Muscle layer of colon (tissue), 2 donors: ENCODE measurements around the gene GNAT2.

Source experiments
- H3K27ac ChIP-seq: one replicate; pipeline ENCODE4 v1.7.0; 2013; ENCODE audit warnings: low read depth, mild to moderate bottlenecking, low read length, moderate library complexity
- H3K27me3 ChIP-seq, 2 donors: one replicate each; pipeline ENCODE4 v1.7.0; 2013; ENCODE audit warnings: low read length in 2 of 2, mild to moderate bottlenecking in 2 of 2; ENCODE audit not compliant: insufficient read depth in 2 of 2, control insufficient read depth in 1 of 2
- H3K36me3 ChIP-seq: one replicate; pipeline ENCODE4 v1.7.0; 2013; ENCODE audit warnings: mild to moderate bottlenecking, low read length; ENCODE audit not compliant: insufficient read depth
- H3K4me1 ChIP-seq: one replicate; pipeline ENCODE4 v1.7.0; 2013; ENCODE audit warnings: mild to moderate bottlenecking, low read length; ENCODE audit not compliant: insufficient read depth
- H3K4me3 ChIP-seq, 2 donors: one replicate each; pipeline ENCODE4 v1.7.0; 2013; ENCODE audit warnings: low read length in 2 of 2, low read depth in 1 of 2, mild to moderate bottlenecking in 1 of 2, moderate library complexity in 1 of 2
- H3K9ac ChIP-seq: one replicate; pipeline ENCODE4 v1.7.0; 2013; ENCODE audit warnings: low read length
- H3K9me3 ChIP-seq: one replicate; pipeline ENCODE4 v1.7.0; 2013; ENCODE audit warnings: mild to moderate bottlenecking, low read length
- donor health status: abdominal sarcoma.
- donor health status: Adenocarcinoma of cecum.

Gene GNAT2

DNA sequence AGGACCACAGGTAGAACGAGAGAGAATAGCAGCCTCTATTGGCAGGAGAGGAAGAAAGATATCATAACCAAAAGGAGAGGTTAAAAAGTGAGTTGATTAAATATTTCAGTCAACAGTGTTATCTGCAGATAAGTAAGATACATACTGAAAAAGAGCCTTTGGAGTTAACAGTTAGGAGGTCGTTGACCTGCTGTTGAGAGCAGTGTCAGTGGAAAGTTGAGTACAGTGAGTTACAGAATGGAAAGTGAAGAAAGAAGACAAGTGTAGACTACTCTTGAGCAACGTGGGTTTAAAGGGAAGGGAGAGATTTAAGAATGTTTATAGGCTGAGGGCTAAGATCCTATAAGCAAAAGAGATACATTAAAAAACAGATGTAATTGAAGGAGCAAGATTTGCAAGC is 30.2 kb downstream of the GNAT2 start:
- no peaks in the 10 kb centered on the region for H3K4me1 ChIP-seq
- H3K9ac ChIP-seq, result no peak overlapping the region
- peaks cover 50% of the 10 kb centered on the region for H3K36me3 ChIP-seq
- H3K27me3 ChIP-seq, result no peaks in the 10 kb centered on the region
- H3K27ac ChIP-seq, result no peak overlapping the region
- no peaks in the 10 kb centered on the region for H3K9me3 ChIP-seq
- no peak overlapping the region for H3K4me3 ChIP-seq

DNA sequence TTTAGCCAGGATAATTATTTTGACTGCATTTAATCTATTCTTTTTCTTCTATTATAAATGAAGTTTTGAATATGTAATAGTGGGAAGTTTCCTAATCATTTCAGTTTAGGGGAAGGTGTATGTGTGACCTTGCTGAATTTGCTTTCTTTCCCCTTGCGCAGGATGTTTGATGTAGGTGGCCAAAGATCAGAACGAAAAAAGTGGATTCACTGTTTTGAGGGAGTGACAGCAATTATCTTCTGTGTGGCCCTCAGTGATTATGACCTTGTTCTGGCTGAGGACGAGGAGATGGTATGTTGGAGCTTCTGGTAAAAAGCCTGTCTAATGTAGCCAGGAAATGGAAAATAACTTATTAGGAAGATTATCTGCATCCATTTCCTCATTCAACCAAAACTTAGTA is 33.4 kb downstream of the GNAT2 start:
- H3K9ac ChIP-seq, result no peak overlapping the region

DNA sequence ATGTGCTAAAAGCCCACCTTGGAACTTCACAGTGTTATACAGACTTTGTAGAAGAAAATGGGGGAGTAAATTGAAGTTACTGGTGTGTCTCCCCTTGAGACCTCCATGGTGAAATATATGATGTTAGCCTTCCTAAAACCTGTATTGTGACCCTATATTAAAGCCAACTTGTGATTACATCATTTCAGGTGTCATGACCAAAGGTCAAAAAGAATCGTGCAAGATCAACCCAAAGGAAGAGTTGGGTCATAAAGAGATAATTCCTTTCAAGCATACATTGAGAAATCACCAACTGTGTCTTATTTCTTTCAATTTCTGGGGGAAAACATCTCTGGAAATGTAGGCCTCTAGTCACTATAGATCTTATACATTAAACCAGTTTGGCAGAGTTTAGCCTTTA is 34.6 kb downstream of the GNAT2 start:
- Histone ChIP-seq H3K36me3 (peaks cover 50% of the 10 kb centered on the region), H3K27ac (no peak overlapping the region), H3K9ac (no peak overlapping the region), H3K9me3 (no peaks in the 10 kb centered on the region), H3K4me3 (no peak overlapping the region), H3K27me3 (no peaks in the 10 kb centered on the region), H3K4me1 (no peaks in the 10 kb centered on the region)

More for the DNA sequence above, 33.4 kb downstream of the GNAT2 start:
- Histone ChIP-seq H3K4me1 (no peaks in the 10 kb centered on the region), H3K4me3 (no peak overlapping the region), H3K9me3 (no peaks in the 10 kb centered on the region), H3K27me3 (no peaks in the 10 kb centered on the region), H3K27ac (no peak overlapping the region), H3K36me3 (peaks cover 43% of the 10 kb centered on the region)

DNA sequence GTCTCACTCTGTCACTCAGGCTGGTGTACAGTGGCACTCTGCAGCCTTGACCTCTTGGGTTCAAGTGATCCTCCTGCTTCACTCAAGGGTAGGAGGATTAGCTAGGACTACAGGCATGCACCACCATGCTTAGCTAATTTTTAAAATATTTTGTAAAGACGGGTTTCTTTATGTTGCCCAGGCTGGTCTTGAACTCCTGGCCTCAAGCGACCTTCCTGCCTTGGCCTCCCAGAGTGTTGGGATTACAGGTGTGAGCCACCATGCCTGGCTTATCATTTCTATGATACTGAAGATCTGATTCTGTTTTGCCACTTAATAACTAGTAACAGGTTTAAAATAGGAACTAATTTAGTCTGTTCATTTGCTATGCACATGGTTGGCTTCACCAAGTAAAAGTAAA is 37.4 kb downstream of the GNAT2 start:
- H3K27me3 ChIP-seq, result no peaks in the 10 kb centered on the region
- H3K27ac ChIP-seq, result no peak overlapping the region
- H3K9me3 ChIP-seq, result no peaks in the 10 kb centered on the region
- H3K36me3 ChIP-seq, result peaks cover 36% of the 10 kb centered on the region
- H3K9ac ChIP-seq, result no peak overlapping the region
- peaks cover 13% of the 10 kb centered on the region for H3K4me1 ChIP-seq
- no peak overlapping the region for H3K4me3 ChIP-seq

DNA sequence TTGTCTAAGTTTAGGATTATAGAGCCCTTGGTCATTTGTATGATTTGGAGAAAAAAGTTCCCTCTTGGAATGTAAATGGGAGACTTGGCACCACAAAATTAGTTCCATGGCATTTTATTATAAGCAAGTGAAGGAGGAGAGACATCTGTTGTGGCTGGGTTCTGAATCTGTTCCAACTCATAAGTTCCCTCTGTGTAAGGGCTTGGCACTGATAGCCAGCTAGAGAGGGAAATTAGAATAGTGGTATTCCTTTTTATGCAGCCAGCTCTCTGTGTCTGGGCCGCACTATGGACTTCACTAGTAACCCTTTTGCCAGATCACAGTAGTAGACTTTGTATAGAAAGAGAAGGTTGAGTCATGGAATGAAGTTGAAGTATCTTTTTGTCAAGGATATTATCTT is 39.9 kb downstream of the GNAT2 start:
- Histone ChIP-seq H3K9me3 (no peaks in the 10 kb centered on the region), H3K4me1 (peaks cover 13% of the 10 kb centered on the region), H3K36me3 (peaks cover 20% of the 10 kb centered on the region), H3K27me3 (no peaks in the 10 kb centered on the region), H3K9ac (no peak overlapping the region), H3K27ac (no peak overlapping the region), H3K4me3 (no peak overlapping the region)

DNA sequence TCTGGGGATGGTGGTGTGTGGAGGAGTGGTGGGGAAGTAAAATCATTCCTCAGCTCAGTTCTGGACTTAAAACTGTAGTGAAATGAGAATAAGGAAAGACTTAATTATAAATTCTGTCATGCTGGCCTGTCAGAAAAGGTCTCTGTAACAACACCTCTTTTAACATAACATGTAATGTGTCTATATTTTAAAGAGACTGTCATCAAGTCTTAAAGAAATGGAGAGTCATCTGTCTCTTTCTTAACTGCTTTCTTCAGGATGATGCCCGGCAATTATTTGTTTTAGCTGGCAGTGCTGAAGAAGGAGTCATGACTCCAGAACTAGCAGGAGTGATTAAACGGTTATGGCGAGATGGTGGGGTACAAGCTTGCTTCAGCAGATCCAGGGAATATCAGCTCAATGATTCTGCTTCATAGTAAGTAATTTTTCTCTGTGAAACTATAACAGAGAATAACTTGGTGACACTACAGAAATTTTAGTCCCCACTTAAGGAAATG is 40.4 kb downstream of the GNAT2 start:
- Histone ChIP-seq H3K4me3 (no peak overlapping the region), H3K9ac (no peak overlapping the region), H3K9me3 (no peaks in the 10 kb centered on the region), H3K27ac (no peak overlapping the region), H3K4me1 (peaks cover 13% of the 10 kb centered on the region), H3K36me3 (peaks cover 18% of the 10 kb centered on the region), H3K27me3 (no peaks in the 10 kb centered on the region)

DNA sequence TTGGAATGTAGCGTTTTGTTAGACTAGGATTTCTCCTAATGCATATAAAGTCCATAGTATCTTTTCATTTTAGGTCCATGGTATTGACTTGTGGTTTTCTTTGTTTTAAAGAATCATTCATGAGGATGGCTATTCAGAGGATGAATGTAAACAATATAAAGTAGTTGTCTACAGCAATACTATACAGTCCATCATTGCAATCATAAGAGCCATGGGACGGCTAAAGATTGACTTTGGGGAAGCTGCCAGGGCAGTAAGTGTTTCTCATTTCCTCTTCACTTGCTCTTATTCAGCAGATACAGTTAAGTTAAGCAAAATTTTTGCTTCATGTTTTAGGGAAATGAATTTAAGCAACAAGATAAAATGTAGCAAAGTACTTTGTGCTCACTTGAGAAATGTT is 45.6 kb downstream of the GNAT2 start:
- Histone ChIP-seq H3K27me3 (no peaks in the 10 kb centered on the region), H3K4me3 (no peak overlapping the region), H3K9me3 (no peaks in the 10 kb centered on the region), H3K9ac (no peak overlapping the region), H3K36me3 (no peaks in the 10 kb centered on the region), H3K4me1 (peaks cover 15% of the 10 kb centered on the region), H3K27ac (no peak overlapping the region)

DNA sequence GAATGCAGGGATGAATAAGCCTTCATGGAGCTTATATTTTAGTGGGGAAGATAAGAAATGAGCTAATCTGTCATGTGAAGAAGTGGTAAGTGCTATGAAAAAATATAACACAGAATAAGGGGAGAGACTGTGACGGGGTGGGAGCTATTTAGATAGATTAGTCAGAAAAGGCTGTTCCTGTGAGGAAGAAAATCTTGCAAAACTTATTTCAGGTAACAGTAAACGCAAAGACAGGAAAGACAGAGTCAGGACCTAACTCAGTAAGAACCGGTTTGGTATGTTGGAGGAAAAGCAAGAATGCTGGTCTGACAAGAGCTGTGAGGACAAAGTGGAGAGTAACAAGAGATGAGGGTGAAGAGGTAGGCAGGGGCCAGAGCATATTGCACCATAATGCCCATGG is 49.0 kb downstream of the GNAT2 start:
- Histone ChIP-seq H3K4me1 (peaks cover 26% of the 10 kb centered on the region), H3K27me3 (no peaks in the 10 kb centered on the region), H3K27ac (no peak overlapping the region), H3K9me3 (no peaks in the 10 kb centered on the region), H3K4me3 (no peak overlapping the region), H3K9ac (no peak overlapping the region), H3K36me3 (no peaks in the 10 kb centered on the region)

DNA sequence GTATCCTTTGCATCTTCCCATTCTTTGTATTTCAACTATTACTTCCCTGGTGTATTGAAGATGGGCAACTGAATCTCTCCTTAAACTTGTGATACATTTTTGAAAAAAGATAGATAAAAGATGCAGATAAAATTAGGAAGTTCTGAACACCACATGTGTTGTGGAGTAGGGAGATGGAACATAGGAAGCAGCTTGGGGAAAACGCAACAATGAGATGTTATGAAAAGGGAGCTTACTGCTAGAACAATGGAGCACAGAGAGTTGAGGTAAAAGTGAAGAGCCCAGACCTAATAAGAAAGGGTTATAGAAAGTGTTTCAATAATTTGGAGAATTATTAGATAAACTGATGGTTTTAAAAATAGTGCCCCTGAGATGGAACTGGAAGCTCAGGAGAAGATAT is 50.1 kb downstream of the GNAT2 start:
- Histone ChIP-seq H3K27me3 (no peaks in the 10 kb centered on the region), H3K27ac (no peak overlapping the region), H3K9me3 (no peaks in the 10 kb centered on the region), H3K4me1 (peaks cover 26% of the 10 kb centered on the region), H3K9ac (no peak overlapping the region), H3K36me3 (no peaks in the 10 kb centered on the region), H3K4me3 (no peak overlapping the region)

DNA sequence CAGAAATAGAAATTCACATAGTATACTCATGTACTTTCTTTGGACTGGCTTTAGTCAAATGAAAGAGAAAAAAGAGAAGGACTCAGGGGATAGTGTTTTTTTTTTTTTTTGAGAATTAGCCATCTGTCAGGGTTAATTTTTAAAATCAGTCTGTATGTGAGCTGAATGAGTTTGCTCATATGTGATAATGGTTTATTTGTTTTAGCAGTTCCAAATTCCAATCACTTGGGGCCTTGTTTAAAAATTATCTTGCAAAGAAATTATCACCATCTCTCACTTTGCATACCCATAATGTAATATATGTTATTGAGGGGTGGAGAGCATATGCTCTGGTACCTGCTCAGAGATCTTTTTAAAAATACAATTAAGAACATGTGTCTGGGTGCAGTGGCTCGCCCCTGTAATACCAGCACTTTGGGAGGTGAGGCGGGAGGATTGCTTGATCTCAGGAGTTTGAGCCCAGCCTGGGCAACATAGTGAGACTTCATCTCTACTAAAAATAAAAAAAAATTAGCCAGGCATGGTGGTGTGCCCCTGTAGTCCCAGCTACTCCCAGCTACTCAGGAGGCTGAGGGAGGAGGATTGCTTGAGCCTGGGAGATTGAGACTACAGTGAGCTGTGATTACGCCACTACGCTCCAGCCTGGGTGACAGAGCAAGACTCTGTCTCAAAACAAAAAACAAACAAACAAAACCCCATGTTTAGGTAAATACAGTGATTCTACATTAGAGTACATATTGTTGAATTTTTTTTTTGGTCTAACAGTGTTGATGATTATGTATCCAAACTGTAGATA is 51.3 kb downstream of the GNAT2 start:
- H3K36me3 ChIP-seq, result no peaks in the 10 kb centered on the region
- no peaks in the 10 kb centered on the region for H3K9me3 ChIP-seq
- H3K27ac ChIP-seq, result no peak overlapping the region
- no peaks in the 10 kb centered on the region for H3K27me3 ChIP-seq
- no peak overlapping the region for H3K9ac ChIP-seq
- no peak overlapping the region for H3K4me3 ChIP-seq
- peaks cover 32% of the 10 kb centered on the region for H3K4me1 ChIP-seq

DNA sequence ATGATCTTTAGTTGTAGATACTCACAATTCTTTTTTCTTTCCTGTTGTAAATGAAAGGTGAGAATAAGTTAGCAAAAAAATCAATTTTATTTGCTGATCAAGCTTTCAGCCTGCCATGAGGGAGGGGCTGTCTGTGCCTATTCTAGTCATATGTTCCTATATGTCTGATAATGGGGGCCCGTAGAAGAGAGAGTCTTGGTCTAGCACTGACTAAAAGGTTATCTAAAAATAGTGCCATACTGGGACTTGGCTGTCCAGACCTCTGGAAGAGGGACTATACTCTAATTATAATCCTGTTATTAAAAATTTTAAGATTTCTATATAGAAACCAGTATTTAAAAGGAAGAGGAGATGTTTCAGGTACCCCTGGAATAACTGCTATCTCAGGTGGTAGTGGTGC is 52.4 kb downstream of the GNAT2 start:
- Histone ChIP-seq H3K27me3 (no peaks in the 10 kb centered on the region), H3K36me3 (no peaks in the 10 kb centered on the region), H3K27ac (no peak overlapping the region), H3K4me3 (no peak overlapping the region), H3K9ac (no peak overlapping the region), H3K4me1 (peaks cover 31% of the 10 kb centered on the region), H3K9me3 (no peaks in the 10 kb centered on the region)

DNA sequence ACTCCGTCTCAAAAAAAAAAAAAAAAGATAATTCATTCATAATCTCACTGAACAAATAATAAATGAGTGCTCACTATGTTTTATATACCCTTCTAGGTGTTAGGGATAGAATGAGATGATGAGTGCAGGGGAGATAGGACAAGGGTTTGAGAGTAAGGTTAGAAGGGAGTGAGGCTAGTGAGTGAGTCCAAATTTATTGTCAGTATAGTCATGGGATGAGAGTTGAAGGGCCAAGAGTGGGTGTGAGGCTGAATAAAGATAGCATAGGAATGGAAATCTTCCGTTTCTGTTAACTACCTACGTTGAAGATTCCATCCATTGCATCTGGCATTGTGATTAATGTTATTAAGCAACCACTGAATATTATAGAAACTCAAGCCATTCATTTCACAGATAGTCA is 54.2 kb downstream of the GNAT2 start:
- Histone ChIP-seq H3K9me3 (no peaks in the 10 kb centered on the region), H3K27me3 (no peaks in the 10 kb centered on the region), H3K4me3 (no peak overlapping the region), H3K36me3 (no peaks in the 10 kb centered on the region), H3K4me1 (peaks cover 39% of the 10 kb centered on the region), H3K9ac (no peak overlapping the region), H3K27ac (no peak overlapping the region)
